Measurements from ENCODE around the gene PPP2R5A.

Gene PPP2R5A

DNA sequence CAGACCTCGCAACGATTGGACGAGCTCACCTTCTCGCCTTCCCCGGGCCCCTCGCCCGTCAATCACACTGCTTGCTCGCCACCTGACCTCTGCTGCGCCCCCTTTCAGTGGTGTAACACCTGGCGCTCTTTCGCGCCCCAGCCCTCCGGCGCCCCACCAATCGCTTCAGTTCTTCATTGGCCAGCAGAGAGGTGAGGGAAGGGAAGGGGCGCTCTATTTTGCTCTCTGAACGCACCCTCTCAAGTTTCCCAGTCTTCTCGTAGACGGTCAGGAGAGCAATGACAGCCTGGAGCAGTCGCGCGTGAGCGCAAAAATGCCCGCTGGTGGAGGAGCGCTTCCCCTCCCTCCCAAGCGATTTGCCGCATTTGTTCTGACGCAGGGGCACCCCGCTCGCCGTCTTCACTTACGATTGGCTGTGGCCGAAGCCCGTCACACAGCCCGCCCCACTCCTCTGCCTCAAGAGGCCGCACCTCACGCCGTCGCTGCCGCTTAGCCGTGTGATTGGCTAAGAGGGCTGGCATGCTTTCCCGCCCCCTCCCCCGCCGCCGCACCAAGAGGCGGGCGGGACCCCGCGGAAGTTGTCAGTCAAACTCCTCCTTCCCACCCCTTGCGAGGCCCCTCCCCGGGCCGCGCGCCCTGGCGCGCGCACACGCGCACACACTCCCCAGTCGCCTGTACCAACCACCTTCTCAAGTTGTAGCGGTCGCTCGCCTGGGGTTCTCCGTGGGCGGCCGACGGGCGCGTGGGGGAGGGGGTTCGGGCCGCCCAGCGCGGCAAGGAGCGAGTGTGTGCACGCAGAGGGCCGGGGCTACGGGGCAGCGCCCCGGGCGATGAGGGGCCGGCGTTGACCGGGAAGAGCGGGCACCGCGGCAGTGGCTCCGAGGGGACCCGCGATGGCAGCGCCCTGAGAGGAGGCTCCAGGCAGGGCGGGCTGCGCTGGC is at the start of gene PPP2R5A:
Gene PPP2R5A (plus strand): TSS at position 667 of the 941 bp plus-strand sequence. CDS start 701 bp downstream, outside the sequence.
- peak; percentile 100 for DNase-seq

DNA sequence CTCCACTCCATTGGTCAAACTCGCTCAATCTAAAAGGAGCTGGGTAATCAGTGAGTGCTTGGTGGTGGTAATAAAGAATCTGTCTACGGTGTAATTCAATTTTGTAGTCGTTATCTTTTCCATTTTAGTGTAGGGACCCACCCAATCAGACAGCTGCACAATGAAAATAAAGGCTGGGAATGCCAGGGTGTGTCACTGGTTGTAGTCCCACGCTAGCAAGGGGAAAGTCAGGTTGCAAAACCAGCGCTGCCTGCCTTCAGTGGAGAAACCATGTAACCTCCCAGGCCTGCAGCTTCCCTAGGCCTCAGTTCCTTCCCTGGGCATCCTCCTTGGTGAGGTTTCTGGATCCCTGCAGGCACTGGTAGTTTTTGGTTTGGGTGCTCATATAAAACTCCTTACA is 49.4 kb upstream of the PPP2R5A start:
- DNase-seq = no peak

DNA sequence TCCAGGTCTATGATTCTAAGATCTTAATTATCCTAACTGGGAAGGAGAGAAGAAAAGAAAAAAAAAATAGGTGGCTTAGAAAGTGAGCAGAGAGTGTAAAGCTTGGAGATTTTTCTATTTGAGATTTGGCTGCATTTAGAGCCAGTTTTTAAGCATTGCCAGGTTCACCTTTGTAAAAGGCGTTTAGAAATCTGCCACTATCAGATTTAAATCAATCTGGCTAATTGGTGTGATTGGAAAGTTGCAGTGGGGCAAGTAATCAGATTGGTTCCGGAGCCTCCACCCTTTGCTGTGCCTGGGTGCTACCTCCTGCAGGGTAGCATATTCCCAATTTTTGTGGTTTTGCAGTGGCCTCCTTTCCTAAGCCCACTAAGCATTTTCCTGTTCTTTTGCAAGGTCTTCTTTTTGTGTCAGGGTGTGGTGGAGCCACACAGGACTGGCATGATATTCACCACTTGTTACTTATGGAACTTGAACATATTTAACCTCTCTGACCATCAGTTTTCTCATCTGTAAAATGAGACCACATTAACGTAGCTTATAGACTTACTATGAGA is 48.5 kb upstream of the PPP2R5A start:
- no peak for DNase-seq

DNA sequence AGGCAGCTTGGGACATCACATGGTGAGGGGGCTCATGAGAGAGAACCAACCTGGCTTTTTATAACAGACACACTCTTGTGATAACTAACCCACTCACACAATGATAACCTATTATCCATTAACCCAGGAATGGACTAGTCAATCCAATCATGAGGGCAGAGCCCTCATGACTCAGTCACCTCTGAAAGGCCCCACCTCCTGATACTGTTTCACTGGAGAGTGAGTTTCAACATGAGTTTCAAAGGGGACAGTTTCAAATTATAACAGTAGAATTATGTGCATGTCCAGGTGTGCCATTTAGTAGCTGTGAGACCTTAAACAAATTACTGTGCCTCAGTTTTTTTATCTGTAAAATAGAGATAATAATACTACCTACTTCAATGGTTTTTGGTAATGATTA is 47.6 kb upstream of the PPP2R5A start:
- DNase-seq = no peak

DNA sequence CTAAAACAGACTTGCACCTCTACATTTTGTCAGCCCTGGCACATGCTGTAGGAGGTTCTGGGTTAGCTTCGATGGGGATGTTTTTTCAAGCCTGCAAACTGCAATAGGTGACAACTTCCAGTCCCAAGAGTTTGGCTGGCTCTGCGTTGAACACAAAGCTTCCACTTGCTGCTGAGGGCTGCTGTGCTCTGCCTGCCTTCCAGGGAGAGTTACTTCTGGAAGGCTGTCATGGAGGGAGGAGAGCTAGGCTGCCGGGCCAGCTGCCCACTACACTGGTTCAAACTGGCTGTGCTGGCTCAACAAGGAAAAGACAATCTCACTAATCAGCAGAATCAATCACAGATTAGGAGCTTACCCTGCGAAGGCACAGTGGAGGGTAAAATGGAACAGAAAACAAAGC is 46.7 kb upstream of the PPP2R5A start:
- no peak for DNase-seq

DNA sequence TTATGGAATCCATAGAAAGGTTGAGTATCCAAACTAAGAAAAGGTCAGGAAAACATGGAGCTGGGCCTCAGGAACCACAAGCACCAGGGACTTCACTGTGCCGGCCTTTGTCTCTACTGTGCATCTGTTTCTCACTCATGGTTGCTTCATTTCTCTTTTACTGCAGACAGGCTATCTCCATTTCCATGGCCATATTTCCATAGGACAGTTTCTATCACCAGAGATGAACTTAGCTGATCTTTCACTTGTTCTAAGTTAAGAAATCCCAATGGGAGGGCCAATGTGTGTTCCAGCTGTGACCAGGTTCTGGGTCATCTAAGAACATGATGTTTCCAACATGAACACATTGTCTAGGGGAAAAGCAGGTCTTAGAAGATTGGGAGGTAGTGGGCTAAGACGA is 43.7 kb upstream of the PPP2R5A start:
- no peak for DNase-seq

DNA sequence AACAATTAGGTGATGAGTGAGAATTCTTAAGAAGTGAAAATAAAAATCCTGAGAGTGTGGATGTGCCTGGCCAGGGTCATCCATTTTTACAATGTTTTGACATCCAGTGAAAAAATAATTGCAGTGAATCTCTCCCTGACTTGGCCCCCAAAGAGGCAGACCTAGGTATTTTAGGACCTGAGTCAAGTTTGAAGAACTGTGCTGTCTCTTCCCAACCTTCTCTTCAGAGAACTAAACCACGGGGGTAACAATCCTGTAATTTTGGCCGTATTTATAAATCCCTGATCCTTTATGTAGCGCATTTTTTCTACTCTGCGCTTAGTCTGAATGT is 43.3 kb upstream of the PPP2R5A start:
- DNase-seq = no peak

DNA sequence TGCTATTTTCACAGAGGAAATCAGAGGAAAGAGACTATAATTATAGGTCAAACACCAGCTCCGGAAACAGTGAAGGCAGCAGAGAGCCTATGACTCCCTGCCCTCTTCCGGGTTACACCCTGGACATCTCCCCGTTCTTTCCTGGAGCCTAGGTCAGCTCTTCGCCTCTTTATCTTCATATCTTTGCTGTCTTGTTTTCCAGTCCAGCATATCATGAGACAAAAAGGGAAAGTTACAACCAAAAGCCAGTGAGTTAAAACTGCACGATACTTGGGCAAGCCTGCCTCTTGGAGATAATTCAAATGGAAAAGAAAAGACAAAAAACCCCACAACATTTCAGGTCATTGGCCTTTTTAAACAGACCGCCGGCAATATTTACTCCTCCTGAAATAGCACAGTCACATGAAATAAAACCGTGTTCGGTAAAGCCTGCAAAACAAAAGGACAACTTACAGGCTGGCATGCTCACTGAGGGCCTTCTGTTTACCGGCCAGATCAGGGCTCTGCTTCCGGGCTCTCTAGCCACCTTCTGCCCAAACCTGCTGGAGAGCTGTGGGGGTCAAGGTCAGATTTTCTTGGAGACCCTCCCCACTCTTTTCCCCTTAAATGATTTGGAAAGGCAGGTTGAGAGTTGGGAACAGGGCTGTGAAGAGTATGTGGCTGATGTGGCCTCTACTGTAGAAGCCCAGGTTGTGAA is 42.8 kb upstream of the PPP2R5A start:
- no peak for DNase-seq

DNA sequence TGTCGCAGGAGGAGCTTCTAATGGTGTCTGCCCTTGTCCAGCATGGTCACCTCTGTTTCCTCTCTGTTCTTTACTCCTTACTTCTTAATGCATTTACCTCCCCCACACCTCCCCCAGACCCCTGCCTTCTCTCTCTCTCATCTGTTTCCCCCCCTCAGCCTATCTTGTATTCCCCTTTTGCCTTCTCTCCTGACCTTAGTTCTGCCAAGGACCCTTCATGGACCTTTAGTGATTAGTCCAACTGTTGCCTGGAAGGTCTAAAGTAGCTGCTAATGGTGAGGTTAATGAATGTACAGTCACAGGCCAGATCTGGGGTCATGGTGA is 42.3 kb upstream of the PPP2R5A start:
- DNase-seq = no peak

DNA sequence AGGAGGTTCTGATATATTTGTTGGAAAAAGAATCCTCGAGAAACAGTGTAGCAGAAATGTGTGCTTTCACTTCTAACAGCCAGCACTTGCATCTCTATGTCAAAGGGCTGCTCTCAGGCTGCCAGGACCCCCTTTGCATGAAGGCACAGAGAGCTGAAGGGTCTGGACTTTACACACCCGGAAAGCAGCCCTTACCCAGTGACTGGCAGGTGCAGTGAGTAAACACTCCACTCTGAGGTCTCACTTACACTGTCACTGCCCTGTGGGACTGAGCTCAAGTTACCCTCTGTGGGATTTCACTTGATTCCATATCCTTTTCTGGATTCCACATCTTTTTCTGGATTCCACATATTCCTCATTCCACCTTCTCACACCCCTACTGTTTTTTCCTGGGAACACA is 40.8 kb upstream of the PPP2R5A start:
- DNase-seq = no peak

DNA sequence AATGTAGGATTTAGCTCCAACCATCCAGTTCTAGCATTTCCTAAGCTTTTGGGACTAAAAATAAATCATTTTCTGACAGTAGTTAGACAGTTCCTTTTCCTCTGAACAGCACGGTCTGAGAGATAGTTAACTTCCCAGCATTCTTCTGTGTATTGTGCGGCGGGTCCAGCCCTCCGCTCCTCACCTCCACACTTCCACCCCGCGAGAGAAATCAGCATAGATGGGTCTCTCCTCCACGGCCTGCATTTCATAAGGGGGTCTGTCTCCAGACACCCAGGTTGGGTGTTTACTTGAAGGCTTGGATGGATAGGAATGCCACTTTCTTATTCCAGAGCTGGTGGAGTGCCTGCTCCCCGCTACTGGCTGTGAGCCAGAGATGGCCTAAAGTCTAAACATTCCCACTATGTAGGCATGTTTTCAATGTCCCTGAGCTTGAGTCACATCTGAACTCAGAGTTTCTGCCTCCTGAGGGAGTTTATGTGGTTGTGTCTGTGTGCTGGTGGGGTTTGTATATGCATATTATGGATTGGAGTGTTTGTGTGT is 38.0 kb upstream of the PPP2R5A start:
- no peak for DNase-seq

DNA sequence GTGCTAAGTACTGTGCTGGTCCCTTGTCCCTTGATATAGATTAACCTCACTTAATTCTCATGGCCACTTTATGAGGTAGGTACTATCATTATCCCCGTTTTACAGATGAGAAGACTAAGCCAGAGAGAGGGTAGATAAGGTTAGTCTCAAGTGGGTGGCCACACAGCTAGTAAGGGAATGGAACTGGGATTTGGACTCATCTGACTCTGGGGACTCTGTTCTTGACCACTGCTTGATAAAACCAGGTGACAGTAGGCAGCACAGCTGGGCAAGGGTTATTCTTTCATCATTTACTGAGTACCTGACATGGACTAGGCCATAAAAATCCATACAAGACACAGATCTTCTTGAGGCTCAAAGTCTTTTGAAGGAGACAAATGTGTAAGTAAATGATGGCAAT is 37.2 kb upstream of the PPP2R5A start:
- DNase-seq = no peak

DNA sequence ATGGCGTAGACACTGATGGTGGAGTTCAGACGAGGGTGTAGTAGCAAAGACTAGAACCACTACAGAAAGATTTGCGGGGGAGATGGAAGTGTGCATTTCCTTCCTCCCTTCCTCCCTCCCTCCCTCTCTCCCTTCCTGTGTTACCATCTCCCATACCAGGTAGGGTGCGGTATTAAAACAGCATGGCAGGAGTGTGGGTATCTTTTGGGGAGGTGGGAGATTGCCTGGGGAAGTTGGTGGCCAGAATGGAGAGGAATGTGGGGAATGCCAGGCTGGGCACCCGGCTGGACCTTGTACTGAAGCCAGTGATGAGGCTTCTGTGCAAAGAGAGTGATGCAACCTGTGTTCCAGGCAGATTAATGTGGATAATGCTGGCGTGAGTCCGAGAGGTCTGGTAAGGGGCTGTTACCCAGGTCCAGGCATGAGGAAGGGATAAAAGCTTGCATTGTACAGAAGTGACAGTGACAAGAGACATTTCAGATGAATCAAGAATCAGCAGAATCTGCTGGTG is 30.3 kb upstream of the PPP2R5A start:
- no peak for DNase-seq

DNA sequence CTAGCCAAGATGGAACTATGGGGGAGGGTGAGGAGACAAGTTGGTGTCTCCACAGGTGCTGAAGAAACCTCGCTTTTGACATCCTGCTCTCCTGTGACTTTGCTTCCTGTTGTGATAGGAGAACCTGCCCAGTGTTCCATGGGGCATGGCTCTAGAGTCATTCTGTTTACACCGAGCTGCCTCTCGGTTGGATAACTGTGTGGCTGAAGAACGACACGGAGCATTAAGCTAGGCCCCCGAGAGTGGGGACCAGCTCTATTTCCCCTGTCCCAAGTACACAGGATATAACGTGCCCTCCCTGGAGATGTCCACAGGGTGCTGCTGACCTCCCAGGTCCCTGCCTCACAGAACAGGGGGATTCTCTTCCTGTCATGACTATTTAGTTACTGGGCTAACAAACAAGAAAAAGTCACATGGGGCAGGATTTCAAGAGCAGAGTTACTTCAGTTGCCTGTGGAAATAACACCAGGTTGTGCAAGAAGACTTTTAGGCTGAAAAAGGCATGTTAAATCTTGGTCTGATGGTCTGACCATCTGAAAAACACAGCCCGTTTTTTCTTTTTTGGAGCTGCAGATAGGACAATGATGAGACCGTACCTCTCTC is 29.4 kb upstream of the PPP2R5A start:
- DNase-seq = no peak

DNA sequence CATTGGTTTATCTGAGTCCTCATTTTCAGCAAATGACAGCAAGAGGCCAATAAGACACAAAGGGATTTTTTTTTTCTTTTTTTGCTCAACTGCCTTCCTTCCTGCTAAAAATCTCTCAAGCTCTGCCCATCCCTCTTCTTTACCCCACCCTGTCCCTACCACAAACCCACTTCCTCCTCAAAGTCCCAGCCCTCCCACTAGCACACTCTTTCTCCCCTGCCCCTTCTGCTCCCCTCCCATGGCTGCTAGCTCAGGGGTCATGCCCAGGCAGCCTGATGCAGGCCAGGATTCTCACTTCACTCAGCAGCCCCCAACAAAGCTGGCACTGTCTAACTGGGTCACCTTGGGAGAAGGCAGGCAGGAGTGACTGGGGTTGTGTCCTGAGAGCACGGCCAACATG is 28.8 kb upstream of the PPP2R5A start:
- no peak for DNase-seq

DNA sequence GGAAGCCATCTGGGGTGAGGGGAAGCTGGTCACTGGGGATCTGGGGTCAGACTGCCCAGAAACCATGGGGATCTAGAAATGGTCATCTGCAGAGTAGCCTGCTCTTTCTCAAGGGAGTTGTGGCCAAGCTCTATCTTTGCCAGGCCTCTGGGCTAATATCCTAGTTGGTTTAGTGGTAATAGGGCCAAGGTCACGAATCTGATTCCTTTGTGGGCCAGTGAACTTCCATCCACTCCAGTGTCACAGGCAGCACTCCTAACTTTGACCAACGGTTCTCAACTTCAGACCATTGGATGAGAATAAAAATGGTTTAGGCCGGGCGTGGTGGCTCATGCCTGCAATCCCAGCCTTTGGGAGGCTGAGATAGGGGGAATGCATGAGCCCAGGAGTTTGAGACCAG is 28.1 kb upstream of the PPP2R5A start:
- no peak for DNase-seq

DNA sequence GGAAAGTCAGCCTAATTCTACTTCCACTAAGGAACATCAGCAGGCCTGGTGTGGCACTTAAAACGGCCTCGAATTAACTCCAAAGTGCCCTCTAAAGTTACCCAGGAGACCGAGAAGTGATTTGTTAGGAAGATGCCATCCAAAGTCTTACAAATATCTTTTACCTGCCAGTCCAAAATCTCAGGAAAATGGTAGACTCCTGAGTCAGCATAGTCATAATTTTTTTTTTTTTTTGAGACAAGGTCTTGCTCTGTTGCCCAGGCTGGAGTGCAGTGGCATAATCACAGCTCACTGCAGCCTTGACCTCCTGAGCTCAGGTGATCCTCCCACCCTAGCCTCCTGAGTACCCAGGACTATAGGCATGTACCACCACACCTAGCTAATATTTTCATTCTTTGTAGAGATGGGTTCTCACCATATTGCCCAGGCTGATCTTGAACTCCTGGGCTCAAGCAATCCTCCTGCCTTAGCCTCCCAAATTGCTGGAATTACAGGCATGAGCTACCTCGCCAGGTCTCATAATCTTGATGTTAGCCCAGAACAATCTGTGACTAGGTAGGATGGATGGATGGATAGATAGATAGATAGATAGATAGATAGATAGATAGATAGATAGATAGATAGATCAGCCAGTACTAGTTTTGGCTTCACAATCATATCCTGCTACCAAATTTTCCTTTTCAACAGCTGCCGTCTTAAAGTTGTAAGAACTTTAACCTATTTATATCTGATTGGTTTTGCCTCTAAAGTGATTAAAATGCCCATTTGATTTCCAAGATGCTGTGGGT is 25.3 kb upstream of the PPP2R5A start:
- DNase-seq = no peak

DNA sequence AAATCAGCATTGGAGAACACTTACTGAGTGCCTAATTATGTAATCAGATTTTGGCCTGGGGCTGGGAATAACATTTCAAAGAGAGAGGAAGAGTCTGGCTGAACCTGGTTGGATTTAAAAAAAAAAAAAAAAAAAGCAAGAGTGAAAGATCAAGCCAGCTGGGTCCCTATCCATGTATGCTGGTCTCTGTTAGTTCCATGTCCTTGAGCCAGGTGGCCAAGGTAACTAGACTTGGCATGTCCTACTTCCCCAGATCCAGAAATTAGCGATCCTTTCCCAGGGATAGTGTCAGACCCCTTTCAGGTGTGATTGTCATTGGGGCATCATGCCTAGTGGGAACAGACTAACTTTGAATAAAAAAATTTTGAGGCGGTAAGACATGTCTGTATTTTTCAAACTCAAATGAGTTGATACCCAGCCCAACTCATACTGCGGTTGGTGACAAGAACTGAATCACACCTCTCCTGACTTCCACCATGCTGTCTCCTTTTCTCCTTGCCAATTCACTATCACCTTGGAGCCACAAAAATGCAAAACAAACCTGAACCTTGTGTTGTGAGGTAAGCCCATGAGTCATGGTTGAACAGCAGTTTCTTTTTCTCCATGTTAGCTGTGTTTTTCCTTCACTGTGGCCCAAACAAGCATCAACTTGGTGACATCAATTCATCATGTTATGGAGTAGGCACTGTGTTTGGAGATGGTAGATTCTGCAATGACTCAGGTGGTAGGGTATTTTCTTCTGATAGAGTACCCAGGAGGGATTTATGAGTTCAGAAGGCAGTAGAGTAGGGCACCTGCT is 24.5 kb upstream of the PPP2R5A start:
- DNase-seq = no peak

DNA sequence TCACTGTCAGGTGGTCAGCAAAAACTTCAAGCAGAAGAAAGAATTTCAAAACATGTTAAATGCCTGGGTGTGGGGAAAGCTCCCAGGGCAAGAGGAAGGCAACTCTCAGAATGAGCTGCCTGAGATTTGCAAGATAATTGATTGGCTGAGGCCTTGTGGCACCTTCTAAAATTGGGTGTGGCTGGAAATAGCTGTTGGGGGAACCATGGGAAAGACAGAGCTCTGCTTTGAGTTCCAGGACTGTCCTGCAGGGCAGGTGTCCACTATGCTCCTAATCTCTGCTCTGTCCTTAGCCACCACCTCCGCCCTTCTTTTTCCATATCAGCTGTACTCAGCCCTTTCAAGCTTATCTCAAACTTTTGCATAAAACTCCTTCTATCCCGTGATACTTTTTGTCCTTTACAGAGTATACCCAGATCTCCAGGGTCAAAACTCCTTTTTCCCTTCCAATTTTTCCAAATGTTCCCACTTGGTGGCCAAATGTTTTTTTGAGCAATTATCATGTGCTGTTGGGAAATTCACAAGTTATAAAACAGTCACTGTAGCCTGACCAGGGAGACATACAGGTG is 23.8 kb upstream of the PPP2R5A start:
- DNase-seq = no peak

DNA sequence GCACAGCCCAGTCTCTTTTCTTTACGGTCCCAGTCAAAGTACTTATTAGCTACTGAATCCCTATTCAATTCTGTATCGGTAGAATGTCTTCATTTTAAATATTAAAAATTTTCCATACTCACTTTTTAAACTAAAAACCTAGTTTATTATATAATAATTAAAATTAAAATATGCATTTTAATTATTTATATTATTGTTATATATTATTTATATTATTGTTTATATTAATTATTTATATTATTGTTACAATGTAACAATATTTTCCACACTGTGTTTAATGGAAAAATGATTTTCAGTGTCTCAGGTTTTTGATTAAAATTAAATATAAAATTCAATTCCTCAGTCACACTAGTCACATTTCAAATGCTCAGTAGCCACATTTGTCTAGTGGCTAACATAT is 18.2 kb upstream of the PPP2R5A start:
- DNase-seq = no peak

DNA sequence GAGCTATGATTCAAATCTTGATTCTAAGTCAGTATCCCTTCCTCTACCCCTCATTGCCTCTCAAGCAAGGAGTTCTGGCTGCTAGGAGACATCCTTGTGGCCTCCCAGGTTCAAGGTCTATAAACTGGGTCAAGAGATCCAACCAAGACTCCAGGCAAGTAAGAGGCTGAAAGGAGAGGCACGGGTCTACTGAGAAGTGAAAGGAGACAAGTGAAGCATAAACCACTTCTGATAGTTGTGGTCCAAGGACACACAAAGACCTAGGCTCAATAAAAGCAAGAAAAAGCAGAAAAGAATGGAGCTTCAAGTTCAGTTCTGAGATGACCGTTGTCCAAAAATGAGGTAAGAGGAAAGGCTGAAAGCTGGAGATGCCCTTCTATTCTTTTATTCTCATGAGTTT is 17.8 kb upstream of the PPP2R5A start:
- DNase-seq = no peak

All from DMS153 (cell line).